Transverse colon (tissue), 4 donors: ENCODE results near the gene TRPM1. TPM values are rescaled to one million over a fixed set of nuclear protein-coding genes. Genes with fewer than 3 reads are reported as not detected.

Experiments used
- DNase-seq: peaks from one replicate; pipeline ENCODE4 v3.0.0-alpha.2; 2019
- H3K27ac ChIP-seq, 4 donors: fragments of 200-600 bp; sonication (generic); 2 replicates each; pipeline ENCODE4 v1.5.1; 2016 to 2018; ENCODE audit warnings: inconsistent platforms in 4 of 4
- H3K27me3 ChIP-seq: fragments of 200-600 bp; sonication (generic); 2 replicates; pipeline ENCODE4 v1.5.1; 2017; ENCODE audit warnings: inconsistent platforms
- H3K36me3 ChIP-seq, 4 donors: fragments of 200-600 bp; sonication (generic); 2 replicates each; pipeline ENCODE4 v1.5.1; 2017 to 2019; ENCODE audit warnings: inconsistent platforms in 4 of 4
- H3K4me1 ChIP-seq, 4 donors: fragments of 200-600 bp; sonication (generic); 2 replicates each; pipeline ENCODE4 v1.5.1; 2017 to 2020; ENCODE audit warnings: inconsistent platforms in 4 of 4
- H3K4me3 ChIP-seq, 4 donors: fragments of 200-600 bp; sonication (generic); 1 replicate in 1 of 4; 2 replicates in 3 of 4; pipeline versions ENCODE4 v1.5.1 to v1.6.1; 2017 to 2019; ENCODE audit warnings: inconsistent platforms in 4 of 4
- H3K9me3 ChIP-seq, 2 donors: fragments of 200-600 bp; sonication (generic); 2 replicates each; pipeline ENCODE4 v1.5.1; 2017 to 2019; ENCODE audit warnings: inconsistent platforms in 2 of 2
- CTCF ChIP-seq, 5 experiments: fragments of 200-600 bp in 3 of 5; fragments of 450-650 bp in 2 of 5; sonication (generic) in 3 of 5; IDR thresholded peaks; 1 replicate in 2 of 5; 2 replicates in 3 of 5; pipeline ENCODE4 v1.5.1; 2016 to 2017; ENCODE audit warnings: antibody characterized with exemption in 5 of 5, inconsistent platforms in 3 of 5, mild to moderate bottlenecking in 2 of 5, moderate library complexity in 1 of 5
- EP300 ChIP-seq: sonication (generic); formaldehyde crosslinking; IDR thresholded peaks from one replicate; pipeline ENCODE4 v1.6.1; 2017; ENCODE audit warnings: antibody characterized with exemption, low read depth
- POLR2A ChIP-seq: fragments of 450-650 bp; IDR thresholded peaks from one replicate; pipeline ENCODE4 v1.6.1; 2016; ENCODE audit warnings: antibody characterized with exemption, mild to moderate bottlenecking, moderate library complexity
- POLR2AphosphoS5 ChIP-seq, 3 donors: sonication (generic); formaldehyde crosslinking; IDR thresholded peaks; one replicate each; pipeline ENCODE4 v1.6.1; 2016; ENCODE audit warnings: antibody characterized with exemption in 3 of 3
- WGBS, 2 donors: methylation state at CpG; one replicate each; pipeline ENCODE4 v1.1.5; 2018; ENCODE audit warnings: low coverage in 1 of 2; 5-methylcytosine and 5-hydroxymethylcytosine counted together
- in situ Hi-C, 4 donors: fragments of 200-750 bp; cut with MboI; loops; one replicate each; pipeline versions ENCODE4 v1.15.0 to v1.15.1; 2017; ENCODE audit warnings: low sequenced_read_pairs in 3 of 4, low pct_ligation_motif_present in 1 of 4, low pct_unique_long_range_greater_than_20kb in 1 of 4
- intact Hi-C: fragments of 100-400 bp; cut with DNase I; formaldehyde crosslinking; loops from one replicate; pipeline ENCODE4 v1.15.1; 2023; ENCODE audit warnings: low total_unique reads
- total RNA-seq, 4 donors: library from RNA; depleted of rRNA; stranded (reverse); fragments of >200 nt; gene quantifications; one replicate each; pipeline ENCODE4 v1.1.0, GENCODE V29; 2016

The TRPM1 gene
- total RNA-seq, 4 donors from 2014 or later: not detected

DNA sequence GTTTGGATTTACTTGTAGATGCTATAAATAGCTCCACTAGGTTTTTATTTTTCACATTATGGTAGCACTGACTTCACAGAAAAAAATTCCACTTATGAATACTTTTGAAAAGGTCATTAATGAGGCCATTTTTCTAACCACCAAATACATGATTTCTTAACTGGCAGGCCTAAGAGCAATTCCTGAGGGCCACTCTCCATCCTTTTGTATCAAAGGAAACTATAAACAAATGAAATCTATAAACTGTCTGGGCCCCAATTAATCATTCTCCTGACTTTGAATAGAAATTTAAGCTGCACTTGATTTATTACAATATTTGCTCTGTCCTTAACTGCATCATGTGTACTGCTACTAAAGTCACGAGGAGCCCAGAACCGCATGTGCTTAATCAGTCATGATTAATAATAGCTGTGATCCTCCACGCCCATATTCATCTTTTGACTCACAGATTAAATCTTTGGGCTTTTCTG is 85.0 kb downstream of the TRPM1 start:
- Histone ChIP-seq H3K4me3 (no peak overlapping the region), H3K4me1 (peaks cover 0 to 3% (median 0%) of the 10 kb centered on the region in 4 donors), H3K36me3 (no peaks in the 10 kb centered on the region), H3K27ac (no peak overlapping the region), H3K27me3 (no peaks in the 10 kb centered on the region), H3K9me3 (peaks cover 11 to 15% of the 10 kb centered on the region in 2 donors)
- WGBS, 2 donors: 61 to 67% methylated on average over 3 of the region's 3 CpGs
- intact Hi-C loops: no loop called here
- TF ChIP-seq POLR2AphosphoS5 (IDR thresholded peaks at IDR 0.05) (no peak), EP300 (no peak), CTCF (IDR thresholded peaks at IDR 0.05) (no peak)
- no peak for DNase-seq
- in situ Hi-C loops: no loop called here

DNA sequence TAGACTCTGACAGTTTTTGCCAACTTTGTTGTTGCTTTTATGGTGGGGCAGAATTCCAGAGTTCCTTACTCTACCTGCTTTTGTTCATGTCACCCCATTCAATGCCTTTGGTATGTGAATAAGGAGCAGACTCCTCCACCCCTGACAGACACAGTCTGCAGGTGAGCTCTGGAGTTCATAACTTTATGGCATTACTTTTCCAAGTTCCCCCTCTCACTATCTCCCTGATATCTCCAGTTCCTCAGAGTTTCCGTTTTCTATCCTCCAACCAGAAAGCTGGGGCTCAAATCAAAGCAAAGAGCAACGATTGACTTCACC is 87.0 kb downstream of the TRPM1 start:
- no peak for DNase-seq
- WGBS, 2 donors: 57% methylated on average over 2 of the region's 2 CpGs; no CpG with 5 or more reads in 1 of the 2 donors
- H3K4me3 ChIP-seq: no peak overlapping the region
- in situ Hi-C loops (no loop called here), intact Hi-C loops (loop anchor here (1.0 kb wide), 1 partner anchor 45 kb away; no protein-coding TSS in a partner anchor)
- no peaks in the 10 kb centered on the region for H3K36me3 ChIP-seq
- TF ChIP-seq EP300 (no peak), CTCF (IDR thresholded peaks at IDR 0.05) (no peak), POLR2AphosphoS5 (IDR thresholded peaks at IDR 0.05) (no peak), POLR2A (no peak)
- peaks cover 0 to 3% (median 0%) of the 10 kb centered on the region in 4 donors for H3K4me1 ChIP-seq
- H3K27ac ChIP-seq: no peak overlapping the region
- H3K9me3 ChIP-seq: peaks cover 11 to 15% of the 10 kb centered on the region in 2 donors
- no peaks in the 10 kb centered on the region for H3K27me3 ChIP-seq

GRCh38 chr15:31013863-31014607 is 87.5 kb downstream of the TRPM1 start:
- intact Hi-C loops: loop anchor here (1.0 kb wide), 1 partner anchor 45 kb away; no protein-coding TSS in a partner anchor
- Histone ChIP-seq H3K36me3 (no peaks in the 10 kb centered on the region), H3K27me3 (no peaks in the 10 kb centered on the region), H3K4me3 (no peak overlapping the region), H3K9me3 (peaks cover 11 to 15% of the 10 kb centered on the region in 2 donors), H3K27ac (no peak overlapping the region), H3K4me1 (peaks cover 0 to 3% (median 0%) of the 10 kb centered on the region in 4 donors)
- TF ChIP-seq CTCF (IDR thresholded peaks at IDR 0.05) (no peak), POLR2AphosphoS5 (IDR thresholded peaks at IDR 0.05) (no peak), POLR2A (no peak), EP300 (no peak)
- 0 to 51% methylated on average over 1 to 2 of the region's 2 CpGs for WGBS, 2 donors
- no peak for DNase-seq
- in situ Hi-C loops: no loop called here

DNA sequence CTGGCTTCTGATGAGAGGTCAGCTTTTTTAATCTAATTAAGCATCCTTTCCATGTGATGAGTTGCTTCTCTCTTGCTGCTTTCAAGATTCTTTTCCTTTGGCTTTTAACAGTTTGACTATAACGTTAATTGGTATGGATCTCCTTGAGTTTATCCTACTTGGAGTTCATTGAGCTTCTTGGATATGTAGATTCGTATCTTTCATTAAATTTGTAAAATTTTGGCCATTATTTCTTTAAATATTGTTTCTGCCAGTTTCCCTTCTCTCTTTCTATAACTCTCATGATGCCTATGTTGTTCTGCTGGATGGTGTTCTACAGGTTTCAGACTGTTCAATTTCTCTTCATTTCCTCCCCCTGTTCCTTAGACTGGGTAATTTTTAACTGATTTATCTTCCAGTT is 89.1 kb downstream of the TRPM1 start:
- Histone ChIP-seq H3K36me3 (no peaks in the 10 kb centered on the region), H3K27ac (no peak overlapping the region), H3K4me1 (no peaks in the 10 kb centered on the region), H3K9me3 (peaks cover 11 to 15% of the 10 kb centered on the region in 2 donors), H3K4me3 (no peak overlapping the region), H3K27me3 (no peaks in the 10 kb centered on the region)
- intact Hi-C loops: no loop called here
- no peak for DNase-seq
- TF ChIP-seq CTCF (IDR thresholded peaks at IDR 0.05) (no peak), EP300 (no peak), POLR2AphosphoS5 (IDR thresholded peaks at IDR 0.05) (no peak), POLR2A (no peak)
- WGBS, 2 donors: 83 to 91% methylated on average over 2 of the region's 2 CpGs
- in situ Hi-C loops: no loop called here
